Nucleus accumbens (tissue), 56 donors: ENCODE data around the gene SRMS.

Experiments used
- DNase-seq, 56 donors: peaks; one replicate each; lab custom pipeline; 2025; lab: John Stamatoyannopoulos, UW

Gene SRMS, protein sequence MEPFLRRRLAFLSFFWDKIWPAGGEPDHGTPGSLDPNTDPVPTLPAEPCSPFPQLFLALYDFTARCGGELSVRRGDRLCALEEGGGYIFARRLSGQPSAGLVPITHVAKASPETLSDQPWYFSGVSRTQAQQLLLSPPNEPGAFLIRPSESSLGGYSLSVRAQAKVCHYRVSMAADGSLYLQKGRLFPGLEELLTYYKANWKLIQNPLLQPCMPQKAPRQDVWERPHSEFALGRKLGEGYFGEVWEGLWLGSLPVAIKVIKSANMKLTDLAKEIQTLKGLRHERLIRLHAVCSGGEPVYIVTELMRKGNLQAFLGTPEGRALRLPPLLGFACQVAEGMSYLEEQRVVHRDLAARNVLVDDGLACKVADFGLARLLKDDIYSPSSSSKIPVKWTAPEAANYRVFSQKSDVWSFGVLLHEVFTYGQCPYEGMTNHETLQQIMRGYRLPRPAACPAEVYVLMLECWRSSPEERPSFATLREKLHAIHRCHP

DNA sequence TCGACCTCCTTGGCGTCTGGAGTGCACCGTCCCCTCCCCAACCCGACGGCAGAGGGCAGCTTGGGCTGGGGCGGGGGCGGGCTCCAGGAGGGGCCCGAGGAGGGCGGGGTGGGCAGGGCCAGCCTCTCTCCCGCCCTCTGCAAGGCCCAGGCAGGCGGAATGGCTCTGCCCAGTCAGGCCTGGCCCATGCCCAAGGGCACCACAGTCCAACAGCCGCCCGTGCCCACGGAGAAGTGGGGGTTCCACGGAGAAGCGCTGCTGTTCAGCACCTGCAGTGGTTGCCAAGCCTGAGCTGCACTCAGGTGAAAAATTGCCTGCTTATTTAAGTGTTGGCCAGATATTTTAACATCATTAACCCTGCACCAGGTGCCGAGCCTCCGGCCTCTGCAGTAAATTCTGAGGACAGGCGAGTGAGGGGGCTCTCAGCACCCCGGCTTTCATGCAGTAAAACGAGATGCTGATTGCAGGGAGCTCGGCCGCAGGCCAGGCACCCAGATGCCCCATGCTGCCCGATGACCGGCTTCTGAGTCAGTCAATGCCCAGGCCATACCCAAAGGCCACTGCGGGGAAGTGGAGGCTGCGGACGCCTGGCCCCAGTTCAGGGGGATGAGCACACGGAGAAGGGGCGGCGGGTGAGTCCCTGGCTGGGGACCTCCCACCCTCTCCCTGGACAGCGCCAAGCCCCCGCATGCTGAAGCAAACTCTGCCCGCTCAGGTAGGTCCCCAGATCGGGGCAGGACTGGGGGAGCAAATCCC, at the start of gene SRMS:
SRMS (minus strand) TSS at position 25 of the 756 bp plus-strand sequence. CDS start 286 bp downstream, outside the sequence.
- DNase-seq: no peak

DNA sequence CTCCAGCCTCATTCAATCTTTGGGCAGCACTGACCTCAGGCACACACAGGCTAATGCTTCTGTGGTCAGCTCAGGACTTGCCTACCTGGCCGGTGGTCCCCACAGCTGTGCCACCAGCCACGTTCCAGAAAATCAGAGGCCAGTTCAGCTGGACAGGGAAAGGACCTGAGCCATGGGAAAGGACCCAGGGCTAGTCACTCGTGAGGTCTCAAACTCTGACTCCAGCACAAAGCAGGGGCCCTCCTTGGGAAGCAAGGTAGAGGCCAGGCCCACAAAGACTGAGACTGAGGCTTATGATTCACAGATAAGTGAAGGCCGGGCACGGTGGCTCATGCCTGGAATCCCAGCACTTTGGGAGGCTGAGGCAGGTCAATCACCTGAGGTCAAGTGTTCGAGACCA, 48.9 kb upstream of the SRMS start:
- DNase-seq: no peak

DNA sequence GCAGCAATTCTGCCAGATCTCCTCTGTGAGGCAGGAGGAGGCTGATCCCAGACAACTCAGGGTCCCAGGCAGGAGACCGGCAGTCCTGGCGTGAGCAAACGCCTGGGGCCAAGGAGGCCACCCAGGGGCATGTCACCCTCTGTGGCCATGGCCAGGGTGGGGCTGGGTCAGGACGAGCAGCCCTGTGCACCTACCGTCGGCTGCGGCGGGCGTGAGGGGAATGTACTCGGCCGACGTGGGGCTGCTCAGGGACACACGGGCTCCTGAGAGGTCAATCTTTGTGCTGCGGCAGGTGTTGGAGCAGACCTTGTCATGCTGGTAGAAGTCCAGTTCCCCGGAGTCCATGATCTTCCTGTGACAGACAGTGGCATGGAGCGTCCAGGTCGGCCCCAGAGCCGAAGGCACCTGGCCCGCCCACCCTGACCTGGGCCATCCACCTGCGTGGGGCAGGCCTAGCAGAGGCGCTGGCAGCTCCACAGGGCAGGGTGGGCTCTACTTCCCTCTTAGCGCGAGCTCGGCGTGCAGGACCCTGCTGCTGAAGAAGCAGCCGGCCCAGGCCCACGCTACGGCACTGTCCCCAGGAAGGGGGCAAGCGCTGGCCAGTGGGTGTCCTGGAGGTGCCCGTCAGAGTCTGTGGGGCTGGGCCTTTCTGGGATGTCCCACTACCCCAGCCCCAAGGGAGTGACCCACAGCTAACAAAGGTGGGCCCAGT, 48.0 kb upstream of the SRMS start:
- no peak for DNase-seq

DNA sequence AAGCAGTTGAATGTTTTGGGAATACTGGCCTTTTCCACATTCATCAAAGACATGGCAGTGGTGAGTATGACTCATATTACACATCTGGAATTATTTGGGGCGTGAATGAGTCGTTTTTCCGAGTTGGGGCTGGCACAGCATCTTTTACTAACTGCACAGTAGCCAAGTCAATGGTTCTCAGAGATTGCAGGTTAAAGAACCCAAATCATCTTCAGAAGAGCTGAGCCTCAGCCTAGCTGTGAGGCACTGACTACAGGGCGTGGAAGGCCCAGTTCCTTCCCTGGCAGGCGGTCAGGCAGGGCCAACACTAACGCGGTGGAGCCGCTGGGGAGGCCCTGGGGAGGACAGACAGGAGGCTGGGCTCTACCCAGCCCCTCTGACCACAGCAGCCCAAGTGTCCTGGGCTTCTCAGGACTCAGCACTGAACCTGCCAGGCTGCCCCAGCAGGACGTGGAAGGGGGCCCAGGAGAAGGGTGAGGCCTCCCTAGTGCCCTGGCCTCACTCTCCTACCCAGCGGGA, 46.6 kb upstream of the SRMS start:
- DNase-seq: no peak

DNA sequence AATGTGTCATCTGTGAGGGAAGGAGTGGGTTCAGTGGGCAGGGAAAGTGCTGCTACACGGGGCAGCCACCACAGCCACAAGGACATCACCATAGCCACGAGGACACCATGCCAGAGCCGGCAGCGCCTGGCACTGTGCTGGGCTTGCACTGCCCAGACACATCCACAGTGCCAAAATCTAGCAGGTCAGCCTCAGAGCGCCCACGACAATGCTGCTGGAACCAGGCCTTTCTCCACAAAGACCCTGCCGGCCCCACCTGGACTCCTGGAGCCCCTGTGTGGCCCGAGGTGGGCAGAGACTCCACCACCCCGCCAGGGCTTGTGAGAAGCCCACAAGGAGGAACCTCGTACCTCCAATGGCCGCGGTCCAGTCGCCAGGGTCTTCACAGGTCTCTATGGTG, 45.1 kb upstream of the SRMS start:
- DNase-seq: peak in 4 of 56 donors; percentile 8 to 32 (median 12)

DNA sequence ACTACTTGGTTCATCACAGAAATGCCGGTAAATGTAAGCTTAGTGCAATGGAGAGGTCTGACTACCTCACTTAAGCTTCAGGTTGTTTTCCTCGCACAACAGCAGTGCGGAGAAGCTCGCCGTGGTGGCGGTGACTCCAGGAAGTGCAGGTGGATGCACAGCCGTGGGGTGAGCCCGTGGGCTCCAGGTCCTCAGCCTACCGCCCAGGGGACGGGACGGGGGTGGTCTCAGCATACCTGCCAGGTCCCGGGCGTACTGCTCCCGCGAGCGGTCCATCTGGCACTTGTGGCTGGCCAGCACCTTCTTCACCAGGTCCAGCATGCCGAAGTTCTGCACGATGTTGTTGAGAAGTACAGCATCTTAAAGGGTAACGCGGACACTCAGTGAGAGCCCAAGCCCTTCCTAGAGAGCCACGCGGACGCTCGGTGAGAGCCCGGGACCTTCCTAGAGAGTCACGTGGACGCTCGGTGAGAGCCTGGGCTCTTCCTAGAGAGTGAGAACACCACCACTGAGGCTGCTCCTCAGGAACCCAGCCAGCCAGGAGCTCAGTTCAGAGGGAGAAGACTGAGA, 44.3 kb upstream of the SRMS start:
- no peak for DNase-seq

DNA sequence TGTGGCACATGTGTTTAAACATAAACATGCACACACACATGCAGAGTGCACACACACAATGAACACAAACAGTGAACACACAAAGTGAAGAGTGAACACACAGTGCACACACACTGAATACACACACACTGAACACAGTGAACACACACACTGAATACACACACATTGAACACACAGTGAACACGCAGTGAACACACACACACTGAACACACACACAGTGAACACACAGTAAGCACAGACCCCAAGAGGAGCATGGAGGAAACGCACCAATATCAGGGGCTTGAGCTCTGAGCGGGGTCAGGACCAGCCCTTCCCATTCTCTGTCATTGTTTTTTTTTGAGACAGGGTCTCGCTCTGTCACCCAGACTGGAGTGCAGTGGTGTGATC, 43.6 kb upstream of the SRMS start:
- DNase-seq: no peak

DNA sequence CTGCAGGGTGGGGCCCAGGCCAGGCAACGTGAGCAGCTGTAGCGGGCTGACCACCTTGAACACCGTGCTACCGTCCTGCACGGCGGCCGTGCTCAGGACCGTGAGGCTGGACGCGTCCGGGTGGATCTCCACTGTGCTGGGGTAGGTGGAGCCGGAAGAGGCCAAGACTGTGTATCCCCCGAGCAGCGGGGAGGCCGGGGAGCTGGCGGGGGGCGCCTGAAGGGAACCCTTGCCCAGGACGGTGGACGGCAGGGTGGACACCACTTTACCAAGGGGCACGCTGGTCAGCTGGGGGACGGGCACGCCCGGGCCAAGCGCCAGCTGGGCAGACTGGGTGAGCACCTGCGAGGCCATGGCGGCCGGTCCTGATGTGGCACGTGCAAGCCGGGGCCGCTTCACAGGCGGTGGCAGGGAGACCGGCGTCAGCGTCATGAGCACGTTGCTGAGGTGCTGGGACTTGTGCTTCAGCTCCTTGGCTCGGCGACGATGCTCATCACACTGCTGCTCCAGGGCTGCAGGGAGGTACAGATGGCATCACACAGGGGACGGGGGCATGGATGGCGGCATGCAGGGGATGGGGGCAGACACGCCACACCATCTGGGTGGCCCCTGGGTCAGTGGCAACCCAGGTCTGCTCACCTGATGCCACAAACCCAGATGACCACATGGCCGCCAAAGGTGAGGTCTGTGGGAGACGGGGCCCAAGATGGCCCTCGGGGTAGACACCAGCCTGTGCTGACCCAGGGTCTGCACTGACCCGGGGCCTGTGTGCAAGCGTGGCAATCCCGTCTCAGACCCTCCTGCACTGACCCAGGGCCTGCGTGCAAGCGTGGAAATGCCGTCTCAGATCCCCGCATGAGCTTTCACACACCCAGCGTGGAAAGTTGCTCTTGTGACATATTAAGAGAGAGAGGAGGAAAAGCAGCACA, 42.9 kb upstream of the SRMS start:
- DNase-seq: no peak

DNA sequence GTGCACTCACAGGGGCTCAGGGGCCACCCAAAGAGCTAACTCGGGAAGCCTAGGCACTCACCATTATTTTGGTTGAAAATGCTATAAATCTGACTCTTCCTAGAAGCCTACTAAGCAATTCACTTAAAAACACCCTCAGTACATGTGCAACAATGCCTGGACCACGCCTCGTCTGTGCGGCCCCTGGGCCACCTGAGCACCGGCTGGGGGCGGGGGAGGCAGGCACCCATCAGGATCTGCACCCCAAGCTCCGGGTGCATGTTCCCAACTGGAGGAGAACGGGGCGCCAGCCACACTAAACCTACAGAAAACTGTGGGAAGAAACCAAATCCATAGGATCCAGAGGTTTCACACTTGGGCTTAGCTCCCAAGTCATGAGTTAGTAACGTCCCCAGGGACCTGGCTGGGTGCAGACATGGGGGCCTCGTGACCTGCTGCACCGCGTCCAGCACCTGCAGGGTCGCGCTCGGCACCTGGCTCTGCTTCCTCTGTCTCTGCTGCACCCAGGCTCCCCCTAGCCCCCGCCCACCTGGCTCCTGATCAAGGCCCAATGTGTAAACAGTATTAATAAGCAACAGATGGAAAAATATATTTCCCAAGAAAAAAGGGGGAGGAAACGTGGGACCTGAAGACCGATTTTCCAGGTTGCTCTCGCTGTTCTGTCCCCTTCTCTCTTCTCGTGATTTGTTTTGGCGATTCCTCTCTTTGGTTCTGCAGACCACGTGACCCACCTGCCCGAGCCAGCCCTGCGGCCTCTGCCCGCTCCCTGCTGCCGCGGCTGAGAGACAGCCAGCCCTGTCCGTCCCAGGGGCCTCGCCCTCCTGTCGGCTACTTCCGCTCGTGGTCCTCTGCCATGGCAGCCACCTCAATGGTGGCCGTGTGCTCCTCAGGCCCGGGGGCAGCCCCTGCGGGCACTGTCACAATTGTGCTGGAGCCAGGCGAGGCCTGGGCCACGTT, 42.0 kb upstream of the SRMS start:
- DNase-seq: no peak

DNA sequence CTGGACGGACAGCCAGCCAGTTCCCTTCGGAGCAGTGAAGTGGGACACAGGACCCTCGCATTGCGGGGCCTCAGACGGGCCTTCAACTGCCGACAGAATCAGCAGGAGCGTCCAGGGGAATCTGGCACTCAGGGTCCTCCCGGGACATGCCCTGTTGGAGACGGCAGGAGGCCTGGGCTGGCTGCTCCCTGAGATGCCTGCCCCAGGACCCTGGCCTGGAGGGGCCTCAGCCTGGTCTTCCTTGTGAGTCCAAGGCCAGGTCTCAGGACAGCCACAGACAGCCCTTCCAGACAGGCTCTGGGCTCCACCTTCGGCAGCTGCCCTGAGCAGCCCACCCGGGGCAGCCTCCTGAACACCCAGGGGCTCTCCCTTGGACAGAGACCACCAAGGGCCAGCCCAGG, 41.1 kb upstream of the SRMS start:
- DNase-seq: no peak

DNA sequence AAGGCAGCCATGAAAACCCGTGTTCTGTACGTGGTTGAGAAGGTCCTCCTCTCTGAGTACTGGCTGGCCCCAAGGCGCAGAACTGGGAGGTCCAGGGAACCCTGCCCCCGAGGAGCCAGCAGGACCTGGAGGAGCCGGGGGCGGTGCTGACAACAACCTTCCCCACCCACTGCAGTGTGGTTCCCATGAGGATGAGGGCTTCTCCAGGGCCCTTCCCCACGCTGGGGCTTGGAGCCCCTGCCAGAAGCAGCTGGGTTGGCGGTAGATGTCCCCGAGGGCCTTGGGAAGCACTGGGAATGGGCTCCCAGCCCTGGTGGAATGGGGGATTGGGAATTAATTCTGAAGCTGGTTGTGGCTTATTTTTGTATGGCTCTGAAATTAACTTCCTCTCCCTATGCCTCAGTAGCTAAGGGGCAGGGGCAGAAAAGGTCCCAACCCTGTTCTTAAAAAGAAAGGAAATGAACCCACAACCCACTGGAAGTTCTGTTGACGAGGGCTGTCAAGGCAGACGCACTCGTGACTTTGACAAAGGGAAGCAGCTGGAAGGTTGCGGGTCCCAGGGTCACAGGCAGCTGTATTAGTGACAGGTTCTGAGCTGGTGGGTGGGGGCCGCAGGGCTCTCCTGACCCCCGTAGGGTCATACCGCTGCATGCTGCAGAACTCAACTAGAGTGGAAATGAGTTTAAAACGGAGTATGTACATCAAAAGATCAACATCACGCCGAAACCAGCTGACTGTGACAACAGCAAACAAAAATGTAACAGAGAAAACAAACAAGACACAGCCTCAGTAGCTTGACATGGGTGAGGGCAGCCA, 40.4 kb upstream of the SRMS start:
- no peak for DNase-seq

DNA sequence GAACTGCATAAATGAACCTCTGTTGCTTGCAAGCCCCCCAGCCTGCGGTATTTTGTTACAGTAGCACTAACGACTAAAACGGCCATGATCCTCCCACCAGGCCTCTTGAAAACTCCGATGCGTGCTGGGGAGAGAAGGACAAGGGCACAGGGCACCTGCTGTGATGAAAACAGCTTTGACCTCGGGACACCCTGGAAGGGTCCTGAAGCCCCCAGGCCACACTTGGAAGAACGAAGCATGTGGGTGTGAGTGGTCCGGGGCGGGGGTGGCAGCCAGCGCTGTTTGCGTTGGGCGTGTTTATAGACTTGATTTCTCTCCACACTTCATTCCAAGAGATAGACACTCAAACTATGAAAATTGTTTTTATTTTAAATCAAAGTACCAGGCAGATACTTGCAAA, 39.7 kb upstream of the SRMS start:
- DNase-seq: no peak

DNA sequence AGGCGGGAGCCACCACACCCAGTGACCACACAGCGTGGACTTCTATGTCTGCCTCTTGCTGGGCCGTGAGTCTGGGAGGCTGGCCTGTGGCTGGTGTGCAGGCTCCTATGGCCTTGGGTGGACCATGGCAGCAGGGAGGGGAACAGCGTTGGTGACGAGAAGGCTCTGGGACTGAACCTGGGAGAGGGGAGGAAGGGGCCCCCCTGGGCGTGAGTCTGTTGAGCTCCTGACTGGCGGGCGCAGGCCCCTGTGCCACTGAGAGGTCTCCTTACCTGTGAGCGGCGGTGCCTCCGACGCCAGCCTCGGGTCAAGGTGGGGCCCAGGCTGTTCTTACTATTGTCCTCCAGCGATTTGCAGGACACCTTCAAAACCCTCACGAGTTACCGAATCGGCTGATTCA, 39.2 kb upstream of the SRMS start:
- no peak for DNase-seq

DNA sequence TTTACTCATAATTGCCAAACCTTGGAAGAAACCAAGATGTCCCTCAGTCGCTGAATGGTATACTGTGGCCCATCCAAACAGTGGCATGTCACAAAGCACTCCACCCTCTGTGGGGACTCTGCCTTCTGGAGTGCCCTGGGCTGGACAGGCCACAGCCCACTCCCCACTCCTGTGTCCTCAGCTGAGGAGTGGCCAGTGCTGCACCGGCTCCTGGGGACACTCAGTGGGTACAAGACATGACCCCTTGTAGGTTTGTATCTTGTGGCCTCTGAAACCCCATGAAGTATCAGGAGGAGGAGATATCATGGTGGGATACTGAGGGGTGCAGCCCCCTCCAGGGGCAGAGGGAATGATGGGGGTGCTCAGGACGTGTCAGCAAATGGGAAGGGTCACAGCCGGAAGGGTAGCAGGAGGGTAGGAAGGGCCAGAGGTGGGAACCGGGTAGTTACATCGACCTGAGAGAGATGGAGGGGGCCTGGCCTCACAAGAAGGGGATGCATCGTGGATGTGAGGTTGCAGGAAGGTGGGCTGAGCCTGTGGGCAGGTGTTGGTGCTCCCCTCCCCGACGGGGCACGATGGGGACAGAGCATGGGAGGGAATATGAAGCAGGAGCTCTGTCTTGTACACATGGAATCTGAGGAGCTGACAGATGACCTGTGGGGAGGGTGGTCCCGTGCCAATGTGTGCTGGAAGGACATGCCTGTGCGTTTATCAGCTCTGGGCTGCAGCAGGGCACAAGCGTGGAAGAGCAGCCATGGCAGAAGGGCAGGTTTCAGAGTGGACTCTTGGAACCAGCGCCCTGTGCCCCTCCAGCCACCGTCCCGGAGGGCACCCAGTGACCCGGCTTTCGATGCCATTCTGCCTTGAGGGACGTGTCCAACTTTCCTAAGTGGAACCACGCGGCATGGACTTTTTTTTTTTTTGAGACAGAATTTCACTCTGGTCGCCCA, 38.3 kb upstream of the SRMS start:
- DNase-seq: no peak

DNA sequence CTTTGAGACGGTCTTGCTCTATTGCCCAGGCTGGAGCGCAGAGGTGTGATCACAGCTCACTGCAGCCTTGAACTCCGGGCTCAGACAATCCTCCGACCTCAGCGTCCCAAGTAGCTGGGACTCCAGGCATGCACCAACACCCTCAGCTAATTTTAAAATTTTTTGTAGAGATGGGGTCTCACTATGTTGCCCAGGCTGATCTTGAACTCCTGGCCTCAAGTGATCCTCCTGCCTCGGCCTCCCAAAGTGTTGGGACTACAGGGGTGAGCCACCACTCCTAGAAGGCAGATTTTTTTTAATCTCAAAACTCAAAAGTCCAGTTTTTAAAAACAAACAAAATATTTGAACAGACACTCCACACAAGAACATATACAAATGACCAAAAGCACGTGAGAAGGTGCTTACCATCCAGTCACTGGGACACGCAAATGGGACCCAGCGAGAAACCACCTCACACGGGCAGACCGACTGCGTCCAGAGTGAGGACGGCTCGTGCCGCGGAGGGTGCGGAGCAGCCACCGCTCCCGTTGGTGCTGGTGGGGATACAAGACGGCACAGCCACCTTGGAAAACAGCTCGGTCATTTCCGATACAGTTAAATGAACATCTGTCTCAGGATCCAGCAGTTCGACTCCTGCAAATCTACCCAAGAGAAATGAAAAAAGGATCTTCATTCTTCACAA, 35.0 kb upstream of the SRMS start:
- DNase-seq: no peak
